Astrocyte of the spinal cord (primary cell): ENCODE data around the gene TRABD2A.

Source experiments
- DNase-seq: peaks from one replicate; pipeline ENCODE4 v3.0.0; 2011; ENCODE audit warnings: low read depth, low spot score
- H3K4me3 ChIP-seq: 2 replicates; pipeline ENCODE4 v1.5.1; 2011; ENCODE audit warnings: low read depth, mild to moderate bottlenecking, low read length, moderate library complexity
- in situ Hi-C: cut with HindIII; loops from 2 replicates; pipeline ENCODE4 v1.10.0; 2017; ENCODE audit warnings: low sequenced_read_pairs
- TF ChIP-seq, protein P1 (sequence below): IDR thresholded peaks from 2 replicates; pipeline ENCODE4 v1.5.1; 2012; ENCODE audit warnings: low read depth, mild to moderate bottlenecking, low read length, inconsistent platforms

The TRABD2A gene

DNA sequence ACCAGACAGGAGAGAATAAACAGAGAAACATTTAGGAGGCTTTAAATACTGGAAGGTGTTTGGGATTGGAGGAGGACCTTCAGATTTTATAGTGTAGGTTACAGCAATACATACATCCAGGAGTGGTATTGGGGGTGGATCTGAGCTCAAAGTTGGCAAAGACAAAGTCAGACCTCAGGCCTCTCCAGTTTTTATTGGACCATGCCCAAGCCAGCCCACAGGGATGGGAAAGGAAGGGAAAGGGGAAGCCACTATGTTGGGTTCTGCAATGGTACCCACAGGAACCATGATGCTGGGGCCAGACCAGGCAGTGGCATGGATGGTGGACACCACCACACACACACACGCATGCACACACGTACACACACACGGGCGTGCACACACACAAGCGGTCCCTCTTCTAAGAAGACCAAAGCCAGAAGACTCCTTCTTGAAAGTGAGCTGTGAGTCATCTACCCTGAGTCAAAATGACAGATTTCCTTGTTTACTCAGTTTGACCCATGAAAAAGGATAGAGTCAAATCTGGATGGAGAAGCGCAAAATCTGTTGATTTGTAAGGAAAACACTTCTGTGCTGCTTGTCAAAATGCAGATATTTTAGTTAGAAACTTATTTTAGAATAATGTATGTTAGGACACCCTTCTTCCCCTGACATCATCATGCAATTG, 87.9 kb downstream of the TRABD2A start:
- TF ChIP-seq, protein P1, sequence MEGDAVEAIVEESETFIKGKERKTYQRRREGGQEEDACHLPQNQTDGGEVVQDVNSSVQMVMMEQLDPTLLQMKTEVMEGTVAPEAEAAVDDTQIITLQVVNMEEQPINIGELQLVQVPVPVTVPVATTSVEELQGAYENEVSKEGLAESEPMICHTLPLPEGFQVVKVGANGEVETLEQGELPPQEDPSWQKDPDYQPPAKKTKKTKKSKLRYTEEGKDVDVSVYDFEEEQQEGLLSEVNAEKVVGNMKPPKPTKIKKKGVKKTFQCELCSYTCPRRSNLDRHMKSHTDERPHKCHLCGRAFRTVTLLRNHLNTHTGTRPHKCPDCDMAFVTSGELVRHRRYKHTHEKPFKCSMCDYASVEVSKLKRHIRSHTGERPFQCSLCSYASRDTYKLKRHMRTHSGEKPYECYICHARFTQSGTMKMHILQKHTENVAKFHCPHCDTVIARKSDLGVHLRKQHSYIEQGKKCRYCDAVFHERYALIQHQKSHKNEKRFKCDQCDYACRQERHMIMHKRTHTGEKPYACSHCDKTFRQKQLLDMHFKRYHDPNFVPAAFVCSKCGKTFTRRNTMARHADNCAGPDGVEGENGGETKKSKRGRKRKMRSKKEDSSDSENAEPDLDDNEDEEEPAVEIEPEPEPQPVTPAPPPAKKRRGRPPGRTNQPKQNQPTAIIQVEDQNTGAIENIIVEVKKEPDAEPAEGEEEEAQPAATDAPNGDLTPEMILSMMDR, result no peak
- in situ Hi-C loops, result no loop called here
- no peak overlapping the region for H3K4me3 ChIP-seq
- DNase-seq, result peak; percentile 22

DNA sequence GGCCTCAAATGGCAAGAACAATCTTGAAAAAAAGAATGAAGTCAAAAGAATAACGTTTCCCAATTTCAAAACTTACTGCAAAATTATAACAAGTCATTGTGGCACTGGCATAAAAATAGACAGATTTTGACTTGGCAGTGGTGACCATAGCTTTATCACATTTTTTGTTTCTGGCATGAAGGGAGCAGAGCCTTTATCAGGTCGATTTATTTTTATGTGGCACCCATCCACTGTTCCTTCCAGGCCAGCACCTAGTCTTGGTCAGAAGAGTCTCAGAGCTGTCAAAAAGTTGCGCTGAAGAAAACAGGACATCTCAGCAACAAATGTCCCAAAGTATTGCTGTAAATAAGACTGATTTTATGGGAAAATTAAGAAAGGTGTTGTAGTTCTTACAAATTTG, 92.4 kb downstream of the TRABD2A start:
- DNase-seq, result no peak
- in situ Hi-C loops, result no loop called here
- TF ChIP-seq, protein P1, result no peak
- no peak overlapping the region for H3K4me3 ChIP-seq

DNA sequence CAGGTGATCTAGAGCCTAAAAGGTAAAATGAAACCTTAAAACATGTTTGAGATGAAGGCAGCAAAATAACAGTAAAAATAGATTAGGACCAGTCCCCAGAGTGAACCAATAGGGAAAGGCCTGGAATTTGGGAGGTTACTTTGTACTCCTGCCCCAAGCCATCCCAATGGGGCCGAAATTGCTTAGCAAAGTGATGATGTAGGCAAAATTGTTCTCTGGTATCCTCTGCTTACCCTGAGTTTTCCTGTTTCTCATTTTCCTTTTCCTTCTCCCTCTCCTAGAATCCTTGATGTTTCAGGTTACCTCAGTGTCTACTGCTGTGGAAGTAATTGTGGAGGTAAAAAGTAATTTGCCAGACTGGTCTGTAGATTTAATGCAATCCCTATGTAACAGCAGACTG, 92.9 kb downstream of the TRABD2A start:
- in situ Hi-C loops, result no loop called here
- DNase-seq, result no peak
- H3K4me3 ChIP-seq, result no peak overlapping the region
- TF ChIP-seq, protein P1, result no peak

DNA sequence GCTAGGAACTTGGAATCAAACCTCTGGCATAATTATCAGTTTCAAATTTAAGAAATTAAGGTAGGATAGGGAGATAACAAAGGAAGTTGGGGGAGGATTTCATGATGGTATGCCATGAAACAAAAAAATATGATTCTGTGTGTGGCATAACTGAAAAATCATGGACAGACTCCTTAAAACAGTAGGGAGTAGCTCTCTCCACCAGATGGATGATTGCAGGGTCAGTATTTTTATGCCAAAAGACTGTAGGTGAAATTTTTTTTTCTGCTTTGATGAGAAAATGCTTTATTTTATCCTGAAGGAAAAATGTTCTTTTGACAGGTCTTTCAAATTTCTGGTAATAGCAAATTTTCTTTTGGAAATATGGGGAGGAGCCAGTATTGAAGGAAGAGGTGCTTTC, 94.3 kb downstream of the TRABD2A start:
- DNase-seq, result no peak
- no peak overlapping the region for H3K4me3 ChIP-seq
- in situ Hi-C loops, result no loop called here
- TF ChIP-seq, protein P1, result no peak

DNA sequence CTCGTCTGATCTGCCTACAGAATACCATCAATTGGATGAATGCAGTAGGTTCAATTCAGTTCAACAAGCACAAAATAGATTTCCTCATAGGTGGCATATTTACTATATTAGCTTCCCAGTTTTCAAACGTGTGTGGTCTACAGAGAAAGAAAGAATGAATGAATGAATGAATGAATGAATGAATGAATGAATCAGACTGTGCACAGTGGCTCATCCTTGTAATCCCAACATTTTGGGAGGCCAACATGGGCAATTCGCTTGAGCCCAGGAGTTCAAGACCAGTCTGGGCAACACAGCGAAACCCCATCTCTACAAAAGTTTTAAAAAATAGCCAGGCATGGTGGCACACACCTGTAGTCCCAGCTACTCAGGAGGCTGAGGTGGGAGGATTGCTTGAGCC, 94.9 kb downstream of the TRABD2A start:
- in situ Hi-C loops, result no loop called here
- TF ChIP-seq, protein P1, result no peak
- H3K4me3 ChIP-seq, result no peak overlapping the region

DNA sequence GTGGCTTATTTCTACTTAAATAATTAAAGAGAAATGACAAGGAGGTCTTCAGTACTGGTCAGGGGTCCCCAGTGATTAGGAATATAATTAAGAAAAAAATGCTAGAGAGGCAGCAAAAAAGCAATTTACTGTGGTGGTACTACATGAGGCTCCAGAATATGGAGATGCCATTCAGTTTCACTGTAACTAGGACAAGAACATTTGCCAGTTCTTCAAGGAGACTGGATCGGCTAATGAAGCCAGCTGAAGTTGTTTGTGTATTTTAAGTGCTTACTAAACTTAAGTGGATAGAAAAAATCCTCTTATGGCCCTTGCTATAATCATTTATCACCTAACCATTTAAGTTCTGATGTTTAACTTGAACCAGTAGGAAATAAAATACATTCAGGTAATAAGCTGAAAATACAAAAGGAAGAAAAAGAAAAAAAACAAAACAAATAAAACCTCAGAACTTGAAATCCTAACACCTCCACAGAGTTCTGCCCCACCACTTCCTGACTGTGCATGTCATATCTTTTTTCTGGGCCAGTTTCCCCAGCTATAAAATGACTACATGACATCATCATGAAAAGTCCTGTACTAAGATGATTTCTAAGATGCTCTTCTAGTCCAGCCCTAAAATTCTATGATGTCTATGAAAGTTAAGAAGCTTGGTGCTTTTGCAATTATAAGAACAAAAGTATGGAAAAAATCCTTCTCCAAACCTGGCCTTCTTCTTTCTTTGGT, 98.0 kb downstream of the TRABD2A start:
- TF ChIP-seq, protein P1, result no peak
- no peak for DNase-seq
- no peak overlapping the region for H3K4me3 ChIP-seq
- in situ Hi-C loops, result no loop called here

More for the DNA sequence above, 94.9 kb downstream of the TRABD2A start:
- no peak for DNase-seq
